ENCODE measurements around the gene TNKS1BP1.
"Not testable (repeated sequence)": the region's sequence is repeated elsewhere in the genome, so short reads cannot be mapped to it uniquely, and the experiment has no call there.

Gene TNKS1BP1

DNA sequence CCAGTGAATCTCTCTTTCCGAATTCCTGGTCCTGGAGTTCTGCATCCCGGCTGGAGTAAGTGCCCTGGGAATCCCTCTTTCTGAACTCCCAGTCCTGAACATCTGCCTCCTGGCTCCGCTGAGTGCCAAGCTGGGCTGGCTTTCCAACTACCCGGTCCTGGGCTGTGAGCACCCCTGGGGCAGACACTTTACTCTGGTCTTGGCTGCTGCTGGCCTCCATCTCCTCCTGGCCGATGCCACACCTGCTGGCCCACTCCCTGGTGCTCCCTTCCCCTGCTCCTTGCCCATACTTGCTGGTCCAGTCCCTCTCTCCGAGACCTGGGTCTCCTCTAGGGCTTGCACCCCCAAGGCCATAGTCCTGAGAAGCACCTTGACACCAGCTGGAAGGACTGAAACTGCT lies 14.7 kb downstream of the TNKS1BP1 start:
- no peak for DNase-seq (ENCODE audit: low read depth)

DNA sequence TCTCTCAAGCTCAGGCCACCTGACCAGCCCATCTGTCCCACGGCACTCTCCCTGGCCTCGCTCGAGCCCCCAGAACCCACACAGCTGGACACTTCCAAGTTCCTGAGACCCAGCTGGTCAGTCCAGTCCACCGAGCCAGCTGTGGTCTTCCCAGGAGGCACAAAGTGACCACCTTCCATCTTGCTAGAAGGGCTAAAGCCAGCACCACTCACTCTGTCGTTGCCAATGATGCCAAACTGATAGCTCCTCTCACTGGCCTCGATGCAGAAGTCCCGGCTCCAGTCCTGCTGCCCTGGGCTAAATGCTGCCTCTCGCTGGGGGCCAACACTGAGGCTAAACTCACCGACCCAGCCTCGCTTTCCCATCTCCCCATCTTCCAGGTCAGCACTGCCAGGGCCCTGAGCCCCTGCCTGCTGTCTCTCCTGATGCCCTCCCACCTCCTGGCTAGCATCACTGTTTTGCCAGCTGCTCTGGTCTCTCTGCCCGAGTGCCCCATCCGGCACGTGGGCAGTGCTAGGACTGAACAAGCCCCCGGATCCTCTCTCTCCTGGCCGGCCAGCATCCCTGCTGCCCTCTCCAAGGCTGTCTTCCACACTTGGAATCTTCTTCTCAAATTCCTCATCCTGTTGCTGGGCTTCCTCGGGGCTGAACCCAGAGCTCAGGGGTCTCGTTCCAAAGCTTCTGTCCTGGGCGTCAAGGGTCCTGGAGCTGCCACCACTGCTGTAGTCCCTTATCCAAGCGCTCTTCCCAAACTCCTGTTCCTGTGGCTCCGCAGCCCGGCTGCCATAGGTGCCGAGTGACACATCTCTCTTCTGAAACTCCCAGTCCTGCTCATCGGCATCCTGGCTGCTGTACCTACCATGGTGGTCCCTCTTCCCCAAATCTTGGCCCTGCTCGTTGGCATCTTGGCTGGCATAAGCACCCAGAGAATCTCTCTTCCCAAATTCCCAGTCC lies 15.4 kb downstream of the TNKS1BP1 start:
- no peak for DNase-seq (ENCODE audit: low read depth)

- no peak for DNase-seq (ENCODE audit: low read depth)
Measured at GRCh38 chr11:57308426-57309060, 16.2 kb downstream of the TNKS1BP1 start.

- DNase-seq (ENCODE audit: low read depth): no peak
Measured at GRCh38 chr11:57307666-57308270, 17.0 kb downstream of the TNKS1BP1 start.

DNA sequence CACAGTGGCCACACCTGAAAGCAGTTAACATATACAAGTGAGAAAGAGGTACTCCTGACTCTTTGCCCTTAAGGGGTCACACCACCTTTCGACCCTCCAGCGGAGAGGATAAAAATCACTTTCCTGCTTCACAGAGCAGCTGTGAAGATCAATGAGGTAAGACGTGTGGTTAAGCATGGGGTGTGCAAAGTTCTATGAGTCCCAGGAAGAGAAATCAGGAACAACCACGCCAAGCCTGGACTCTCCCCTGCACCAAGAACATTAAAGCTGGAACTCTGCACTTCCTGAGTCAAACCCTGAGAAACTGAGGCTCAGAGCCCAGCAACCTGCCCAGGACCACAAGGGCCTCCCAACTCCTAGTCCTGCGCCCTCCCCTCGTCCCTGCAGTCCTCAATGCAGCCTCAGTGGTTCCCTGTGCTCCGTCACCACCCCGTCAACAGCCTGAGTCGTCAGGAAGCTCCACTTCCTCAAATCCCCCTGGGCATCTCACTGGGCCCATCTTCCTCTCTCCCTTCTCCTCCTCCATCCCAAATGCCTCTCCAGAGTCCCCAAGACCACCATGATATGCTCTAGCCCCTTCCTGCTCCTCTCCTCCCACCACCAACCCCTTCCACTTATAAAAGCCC lies 17.7 kb downstream of the TNKS1BP1 start:
- no peak for DNase-seq (ENCODE audit: low read depth)

GRCh38 chr11:57306161-57306876 lies 18.4 kb downstream of the TNKS1BP1 start:
- DNase-seq (ENCODE audit: low read depth): no peak

DNA sequence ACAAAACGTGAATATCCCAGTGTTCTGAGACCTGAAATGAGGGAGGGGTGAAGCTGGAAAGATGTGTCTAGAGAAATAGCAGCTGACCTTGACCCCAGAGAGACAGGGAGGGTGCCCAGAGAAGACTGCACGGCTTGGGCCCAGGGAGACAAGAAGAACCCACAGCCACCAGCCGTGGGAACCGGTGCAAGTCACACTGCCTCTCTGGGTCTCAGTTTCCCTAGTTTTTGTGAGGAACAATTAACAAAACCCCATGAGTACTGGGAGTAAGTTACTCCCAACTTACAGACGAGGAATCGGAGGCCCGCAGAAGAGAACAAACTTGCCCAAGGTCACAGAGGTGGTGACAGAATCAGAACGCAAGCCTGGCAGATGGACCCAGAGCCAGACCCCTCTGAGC lies 19.2 kb downstream of the TNKS1BP1 start:
- DNase-seq (ENCODE audit: low read depth): no peak

DNA sequence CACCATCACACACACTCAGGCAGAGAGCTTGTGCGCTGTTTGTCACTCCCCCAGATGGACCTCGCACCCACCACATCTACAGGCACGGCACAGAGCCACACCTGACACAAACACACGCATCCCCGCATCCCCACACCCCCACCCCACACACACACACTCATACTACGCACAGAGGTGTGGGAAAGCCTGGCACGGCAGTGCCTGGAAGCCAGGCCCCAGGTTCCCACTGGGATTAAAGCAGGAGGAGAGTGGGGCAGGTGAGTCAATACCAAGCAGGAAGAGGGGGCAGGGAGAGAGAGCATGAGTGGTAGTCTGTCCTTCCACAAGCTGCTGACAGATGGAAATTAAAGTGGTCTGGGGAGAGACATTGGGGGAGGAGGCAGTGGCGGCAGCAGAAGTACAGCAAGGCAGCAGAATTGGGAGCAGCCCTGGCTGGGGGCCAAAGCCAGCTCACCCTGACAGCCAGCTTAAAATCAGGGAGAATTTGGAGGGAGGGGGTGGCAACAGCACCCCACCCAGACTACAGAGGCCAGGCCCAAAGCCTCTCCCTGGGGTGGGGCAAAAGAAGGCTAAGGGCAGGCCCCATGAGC lies 20.7 kb downstream of the TNKS1BP1 start:
- no peak for DNase-seq (ENCODE audit: low read depth)

DNA sequence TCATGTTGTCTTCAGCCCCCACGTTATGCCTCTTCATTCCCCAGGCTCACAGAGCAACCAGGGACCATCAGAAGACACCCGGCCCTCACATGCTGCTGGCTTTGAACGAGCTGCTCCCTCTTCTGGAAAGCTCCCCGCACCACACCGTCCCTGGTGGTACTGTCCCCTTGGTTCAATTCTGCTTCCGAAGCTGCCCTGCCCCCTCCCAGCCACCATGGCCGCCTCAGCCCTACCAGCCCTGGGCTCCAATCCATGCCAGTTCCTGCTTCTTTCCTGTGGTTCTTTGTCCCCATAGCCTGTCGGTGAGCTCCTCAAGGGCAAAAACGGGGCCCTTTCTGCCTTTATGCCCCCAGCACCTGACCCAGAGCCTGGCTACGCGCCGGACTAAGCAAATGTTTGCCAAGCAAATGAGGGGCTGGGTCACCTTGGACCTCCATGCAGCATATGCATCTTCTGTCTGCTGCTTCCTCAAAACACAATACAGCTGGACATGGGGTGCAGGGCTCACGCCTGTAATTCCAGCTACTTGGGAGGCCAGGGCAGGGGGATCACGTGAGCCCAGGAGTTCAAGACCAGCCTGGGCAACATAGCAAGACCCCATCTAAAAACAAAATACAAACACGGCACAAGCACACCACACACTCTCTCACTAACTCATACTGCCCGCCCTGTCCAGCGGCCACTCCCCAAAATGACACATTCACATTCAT lies 21.3 kb downstream of the TNKS1BP1 start:
- no peak for DNase-seq (ENCODE audit: low read depth)

GRCh38 chr11:57302489-57302888 lies 22.3 kb downstream of the TNKS1BP1 start:
- DNase-seq (ENCODE audit: low read depth): no peak

- no peak for DNase-seq (ENCODE audit: low read depth)
Measured at GRCh38 chr11:57301711-57302423, 22.9 kb downstream of the TNKS1BP1 start.

GRCh38 chr11:57300785-57301184 lies 24.0 kb downstream of the TNKS1BP1 start:
- no peak for DNase-seq (ENCODE audit: low read depth)

- no peak for DNase-seq (ENCODE audit: low read depth)
Measured at GRCh38 chr11:57299150-57299737, 25.5 kb downstream of the TNKS1BP1 start.

GRCh38 chr11:57297221-57297620 lies 27.5 kb downstream of the TNKS1BP1 start:
- DNase-seq (ENCODE audit: low read depth): no peak

- DNase-seq (ENCODE audit: low read depth): not testable (repeated sequence)
Measured at GRCh38 chr11:57296205-57296604, 28.5 kb downstream of the TNKS1BP1 start.

DNA sequence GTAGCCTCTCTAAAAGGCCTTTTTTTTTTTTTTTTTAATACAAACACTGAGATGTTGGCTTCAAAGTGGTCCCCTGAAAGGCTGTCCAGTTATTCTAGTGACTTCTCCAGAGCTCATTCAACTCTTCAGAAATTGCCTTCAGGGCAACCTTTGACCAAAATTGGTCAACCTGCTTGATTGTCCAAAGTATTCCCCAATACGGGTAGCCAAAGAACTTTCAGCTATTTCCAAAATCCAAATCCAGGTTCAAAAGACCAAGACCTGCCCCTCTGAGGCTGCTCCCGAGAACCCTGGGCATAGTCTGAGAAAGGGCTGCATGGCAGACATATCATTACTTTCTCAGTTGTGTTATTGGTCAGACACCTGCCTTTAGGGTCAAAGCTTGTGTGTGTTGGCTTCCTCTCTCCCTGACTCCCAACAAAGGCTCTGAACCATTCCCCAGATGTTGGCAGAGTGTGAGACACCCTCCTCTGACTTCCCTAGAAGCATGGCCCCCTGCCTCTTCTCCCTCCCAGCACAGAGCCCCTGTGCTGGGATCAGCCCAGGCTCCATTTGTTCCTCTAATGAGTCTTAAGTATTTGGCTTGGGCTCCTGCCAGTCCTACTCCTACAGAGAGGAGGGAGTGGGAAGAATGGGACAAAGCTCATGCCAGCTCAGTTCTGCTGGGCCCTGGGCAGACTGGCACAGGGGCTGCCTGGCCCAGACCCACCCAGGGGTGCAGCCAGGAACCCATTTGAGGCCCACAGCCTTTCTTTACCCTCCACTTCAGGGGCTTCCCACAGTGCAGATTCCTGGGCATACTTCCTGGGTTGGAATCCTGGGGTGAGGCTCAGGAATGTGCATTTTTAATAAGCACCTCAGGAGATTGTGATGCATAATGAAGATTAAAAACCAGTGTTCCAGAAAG lies 30.3 kb downstream of the TNKS1BP1 start:
- no peak for DNase-seq (ENCODE audit: low read depth)

DNA sequence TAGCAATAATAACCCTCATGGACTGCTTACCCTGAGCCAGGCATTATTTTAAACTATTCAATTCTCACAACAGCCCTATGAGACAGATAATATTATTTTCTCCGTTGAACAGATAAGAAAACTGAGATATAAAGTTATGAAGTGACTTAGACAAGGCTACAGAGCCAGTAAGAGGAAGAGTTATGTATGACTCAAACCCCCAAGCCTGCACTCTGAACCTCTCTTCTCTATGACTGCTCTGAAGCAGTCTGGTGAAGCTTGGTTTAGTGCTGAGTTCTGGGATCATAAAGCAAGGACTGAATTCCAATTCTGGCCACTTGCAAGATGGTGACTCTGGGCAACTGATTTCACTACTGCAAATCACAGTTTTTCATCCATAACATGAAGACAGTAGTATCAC lies 34.5 kb downstream of the TNKS1BP1 start:
- no peak for DNase-seq (ENCODE audit: low read depth)

GRCh38 chr11:57288771-57289579 lies 35.8 kb downstream of the TNKS1BP1 start:
- DNase-seq (ENCODE audit: low read depth): peak; percentile 51
